Hepatocyte (in vitro differentiated cells): ENCODE measurements around the gene NOB1. TPM values are rescaled to one million over a fixed set of nuclear protein-coding genes. Genes with fewer than 3 reads are reported as not detected.

Experiments
- DNase-seq: peaks from one replicate; pipeline ENCODE4 v3.0.0-alpha.2; 2016; ENCODE audit warnings: low spot score
- H2AFZ ChIP-seq: fragments of 200-600 bp; sonication (generic); 2 replicates; pipeline ENCODE4 v1.6.0; 2016; ENCODE audit warnings: antibody characterized with exemption, mild to moderate bottlenecking
- H3K27ac ChIP-seq: fragments of 200-600 bp; sonication (generic); 2 replicates; pipeline ENCODE4 v1.5.1; 2016; ENCODE audit warnings: mild to moderate bottlenecking
- H3K27me3 ChIP-seq: fragments of 200-600 bp; sonication (generic); 2 replicates; pipeline ENCODE4 v1.6.1; 2016
- H3K36me3 ChIP-seq: fragments of 200-600 bp; sonication (generic); replicated peaks from 2 replicates; pipeline ENCODE4 v1.5.1; 2016; ENCODE audit warnings: low read depth; ENCODE audit not compliant: insufficient read depth
- H3K4me1 ChIP-seq: fragments of 200-600 bp; sonication (generic); 2 replicates; pipeline ENCODE4 v1.5.1; 2016; ENCODE audit warnings: mild to moderate bottlenecking, moderate library complexity; ENCODE audit not compliant: insufficient read depth
- H3K4me2 ChIP-seq: fragments of 200-600 bp; sonication (generic); 2 replicates; pipeline ENCODE4 v1.6.0; 2016
- H3K4me3 ChIP-seq: fragments of 200-600 bp; sonication (generic); 2 replicates; pipeline ENCODE4 v1.5.1; 2016; ENCODE audit warnings: mild to moderate bottlenecking
- H3K79me2 ChIP-seq: fragments of 200-600 bp; sonication (generic); 2 replicates; pipeline ENCODE4 v1.6.0; 2017; ENCODE audit warnings: mild to moderate bottlenecking
- H3K9me2 ChIP-seq: fragments of 200-600 bp; sonication (generic); replicated peaks from 2 replicates; pipeline ENCODE4 v1.6.0; 2017; ENCODE audit warnings: mild to moderate bottlenecking; ENCODE audit not compliant: insufficient read depth
- H3K9me3 ChIP-seq: fragments of 200-600 bp; sonication (generic); 2 replicates; pipeline ENCODE4 v1.5.1; 2016; ENCODE audit warnings: low read depth, mild to moderate bottlenecking
- H4K20me1 ChIP-seq: fragments of 200-600 bp; sonication (generic); 2 replicates; pipeline ENCODE4 v1.6.0; 2016; ENCODE audit warnings: mild to moderate bottlenecking; ENCODE audit not compliant: insufficient read depth, poor library complexity, severe bottlenecking
- EZH2 ChIP-seq: fragments of 200-600 bp; sonication (generic); IDR thresholded peaks from 2 replicates; pipeline ENCODE4 v1.6.1; 2016; ENCODE audit warnings: antibody characterized with exemption, mild to moderate bottlenecking, borderline replicate concordance
- EZH2phosphoT487 ChIP-seq: fragments of 200-600 bp; sonication (generic); IDR thresholded peaks from one replicate; pipeline ENCODE4 v1.6.1; 2018; ENCODE audit warnings: antibody characterized with exemption, mild to moderate bottlenecking, low read depth, moderate library complexity; ENCODE audit not compliant: unreplicated experiment, severe bottlenecking
- WGBS: methylation state at CpG from one replicate; pipeline ENCODE4 v1.1.6; 2016; ENCODE audit warnings: low lambda C conversion rate; ENCODE audit errors: missing lambda C conversion rate; 5-methylcytosine and 5-hydroxymethylcytosine counted together
- polyA plus RNA-seq: library from polyadenylated mRNA; unstranded; fragments of >200 nt; fragmentation: Nextera tagmentation; extraction: Ambion mirVana; gene quantifications from 2 replicates; pipeline ENCODE4 v1.2.1, GENCODE V29; 2016
- total RNA-seq: library from RNA; depleted of rRNA; stranded (reverse); fragments of >200 nt; gene quantifications from 2 replicates; pipeline ENCODE4 v1.2.3, GENCODE V29; 2014
- TF ChIP-seq, protein P1 (sequence below): fragments of 200-600 bp; sonication (generic); IDR thresholded peaks from 2 replicates; pipeline ENCODE4 v1.5.1; 2016; ENCODE audit warnings: antibody characterized with exemption, mild to moderate bottlenecking; ENCODE audit not compliant: poor library complexity

The NOB1 gene
- total and polyA plus RNA-seq, 2 experiments from 2014 or later = 23.9 to 25.1 TPM

DNA sequence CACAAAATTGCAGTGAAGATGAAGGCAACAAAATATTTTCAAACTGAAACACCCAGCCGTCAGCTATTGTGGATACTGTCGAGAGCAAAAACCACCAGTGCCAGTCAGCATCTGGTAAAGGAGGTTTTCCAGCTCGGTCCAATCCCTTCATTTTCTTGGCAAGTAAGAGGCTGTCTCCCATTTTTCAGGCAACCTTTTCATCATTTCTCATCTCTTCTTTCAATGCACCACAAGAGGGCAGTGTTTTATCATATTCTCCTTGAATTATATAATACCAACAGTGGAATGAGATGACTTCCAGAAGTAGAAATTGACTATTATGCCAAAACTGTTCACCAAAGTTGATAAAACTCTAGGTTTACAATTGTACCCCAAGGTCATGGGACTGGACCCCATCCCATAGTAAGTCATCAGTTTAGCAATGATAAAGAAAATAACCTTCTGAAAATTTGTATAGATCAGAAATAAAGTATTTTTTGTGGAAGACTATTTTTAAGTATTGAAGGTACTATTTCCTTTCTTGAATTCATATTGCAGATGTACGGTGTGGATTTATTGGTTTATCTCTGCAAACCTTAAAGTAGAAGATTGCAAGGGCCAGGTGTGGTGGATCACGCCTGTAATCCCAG, 45.2 kb downstream of the NOB1 start:
- H2AFZ ChIP-seq = no peak overlapping the region
- no peak overlapping the region for H3K27ac ChIP-seq
- TF ChIP-seq, protein P1, sequence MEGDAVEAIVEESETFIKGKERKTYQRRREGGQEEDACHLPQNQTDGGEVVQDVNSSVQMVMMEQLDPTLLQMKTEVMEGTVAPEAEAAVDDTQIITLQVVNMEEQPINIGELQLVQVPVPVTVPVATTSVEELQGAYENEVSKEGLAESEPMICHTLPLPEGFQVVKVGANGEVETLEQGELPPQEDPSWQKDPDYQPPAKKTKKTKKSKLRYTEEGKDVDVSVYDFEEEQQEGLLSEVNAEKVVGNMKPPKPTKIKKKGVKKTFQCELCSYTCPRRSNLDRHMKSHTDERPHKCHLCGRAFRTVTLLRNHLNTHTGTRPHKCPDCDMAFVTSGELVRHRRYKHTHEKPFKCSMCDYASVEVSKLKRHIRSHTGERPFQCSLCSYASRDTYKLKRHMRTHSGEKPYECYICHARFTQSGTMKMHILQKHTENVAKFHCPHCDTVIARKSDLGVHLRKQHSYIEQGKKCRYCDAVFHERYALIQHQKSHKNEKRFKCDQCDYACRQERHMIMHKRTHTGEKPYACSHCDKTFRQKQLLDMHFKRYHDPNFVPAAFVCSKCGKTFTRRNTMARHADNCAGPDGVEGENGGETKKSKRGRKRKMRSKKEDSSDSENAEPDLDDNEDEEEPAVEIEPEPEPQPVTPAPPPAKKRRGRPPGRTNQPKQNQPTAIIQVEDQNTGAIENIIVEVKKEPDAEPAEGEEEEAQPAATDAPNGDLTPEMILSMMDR = peak; percentile 73
- TF ChIP-seq EZH2 (no peak), EZH2phosphoT487 (no peak)
- WGBS = 69% methylated on average over 5 of the region's 5 CpGs
- H3K36me3 ChIP-seq = no peaks in the 10 kb centered on the region
- no peak overlapping the region for H3K4me2 ChIP-seq
- no peaks in the 10 kb centered on the region for H3K9me2 ChIP-seq
- H3K4me3 ChIP-seq = no peak overlapping the region
- no peaks in the 10 kb centered on the region for H3K27me3 ChIP-seq
- H3K4me1 ChIP-seq = no peaks in the 10 kb centered on the region
- H4K20me1 ChIP-seq = no peaks in the 10 kb centered on the region
- peak; percentile 75 for DNase-seq
- no peaks in the 10 kb centered on the region for H3K79me2 ChIP-seq
- H3K9me3 ChIP-seq = no peaks in the 10 kb centered on the region

DNA sequence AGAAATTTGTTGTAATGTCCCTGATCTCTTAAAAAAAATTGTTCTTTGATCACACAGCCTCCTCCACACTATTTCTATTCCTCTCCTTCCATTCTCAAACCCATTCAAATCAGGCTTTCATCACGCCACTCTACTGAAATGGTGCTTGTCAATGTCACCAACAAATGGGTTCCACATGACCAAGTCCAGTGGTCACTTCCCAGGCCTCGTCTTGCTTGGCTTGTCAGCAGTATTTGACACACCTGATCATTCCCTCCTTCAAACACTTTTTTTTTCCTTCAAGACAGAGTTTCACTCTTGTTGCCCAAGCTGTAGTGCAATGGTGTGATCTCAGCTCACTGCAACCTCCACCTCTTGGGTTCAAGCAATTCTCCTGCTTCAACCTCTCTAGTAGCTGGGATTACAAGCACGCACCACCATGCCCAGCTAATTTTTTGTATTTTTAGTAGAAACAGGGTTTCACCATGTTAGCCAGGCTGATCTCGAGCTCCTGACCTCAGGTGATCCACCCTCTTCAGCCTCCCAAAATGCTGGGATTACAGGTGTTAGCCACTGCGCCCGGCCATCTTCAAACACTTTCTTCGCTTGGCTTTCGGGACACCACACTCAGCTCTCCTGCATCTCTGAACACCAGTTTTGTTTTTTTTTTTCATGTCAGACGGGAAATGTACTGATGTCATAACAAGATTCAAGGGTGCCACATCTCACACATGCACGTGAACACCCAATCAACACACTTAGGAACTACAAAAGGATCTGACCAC, 46.6 kb downstream of the NOB1 start:
- no peaks in the 10 kb centered on the region for H3K36me3 ChIP-seq
- H3K27me3 ChIP-seq = no peaks in the 10 kb centered on the region
- TF ChIP-seq, protein P1 = no peak
- no peak for TF ChIP-seq EZH2
- TF ChIP-seq EZH2phosphoT487 = no peak
- H3K4me3 ChIP-seq = no peak overlapping the region
- H3K27ac ChIP-seq = no peak overlapping the region
- no peak overlapping the region for H2AFZ ChIP-seq
- no peaks in the 10 kb centered on the region for H3K4me1 ChIP-seq
- H4K20me1 ChIP-seq = no peaks in the 10 kb centered on the region
- H3K9me2 ChIP-seq = no peaks in the 10 kb centered on the region
- no peak overlapping the region for H3K4me2 ChIP-seq
- peaks cover 3% of the 10 kb centered on the region for H3K79me2 ChIP-seq
- 90% methylated on average over 10 of the region's 10 CpGs for WGBS
- H3K9me3 ChIP-seq = no peaks in the 10 kb centered on the region
- DNase-seq = no peak

DNA sequence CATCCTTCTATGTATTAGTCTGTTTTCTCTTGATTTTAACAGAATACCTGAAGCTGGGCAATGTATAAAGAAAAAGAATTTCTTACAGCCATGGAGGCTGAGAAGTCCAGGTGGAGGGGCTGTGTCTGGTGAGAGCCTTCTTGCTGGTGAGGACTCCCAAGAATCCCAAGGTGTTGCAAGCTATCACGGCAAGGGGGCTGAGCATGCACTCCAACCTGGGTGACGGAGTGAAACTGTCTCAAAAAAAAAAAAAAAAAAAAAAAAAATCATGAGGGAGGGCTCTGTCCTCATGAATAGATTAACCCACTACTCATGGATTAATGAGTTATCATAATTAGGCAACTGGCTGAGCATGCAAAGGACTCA, 47.8 kb downstream of the NOB1 start:
- Histone ChIP-seq H3K9me2 (no peaks in the 10 kb centered on the region), H3K4me1 (no peaks in the 10 kb centered on the region), H3K9me3 (no peaks in the 10 kb centered on the region), H3K36me3 (no peaks in the 10 kb centered on the region), H3K27me3 (no peaks in the 10 kb centered on the region), H2AFZ (no peak overlapping the region), H3K27ac (no peak overlapping the region), H3K79me2 (peaks cover 4% of the 10 kb centered on the region), H3K4me2 (no peak overlapping the region), H4K20me1 (no peaks in the 10 kb centered on the region), H3K4me3 (no peak overlapping the region)
- WGBS = 87% methylated on average over 2 of the region's 2 CpGs
- no peak for DNase-seq
- no peak for TF ChIP-seq EZH2
- TF ChIP-seq, protein P1 = no peak
- TF ChIP-seq EZH2phosphoT487 = no peak
